Mucosa of descending colon (tissue), 3 donors: ENCODE data around the gene RFWD3. TPM values are rescaled to one million over a fixed set of nuclear protein-coding genes. Genes with fewer than 3 reads are reported as not detected.
A peak's percentile ranks its signal among the peaks of the same experiment; 100 is the strongest.

Experiments
- ATAC-seq: fragments of 200-7000 bp; cut with Tn5 transposase; one replicate; pipeline ENCODE4 v1.9.1; 2020; ENCODE audit warnings: mild to moderate bottlenecking, moderate library complexity
- DNase-seq, 3 donors: peaks; one replicate each; pipeline ENCODE4 v3.0.0-alpha.2; 2020
- H3K36me3 ChIP-seq: fragments of 200-600 bp; one replicate; pipeline ENCODE4 v1.8.0; 2021; ENCODE audit warnings: low read depth, mild to moderate bottlenecking
- H3K4me1 ChIP-seq: fragments of 200-600 bp; one replicate; pipeline ENCODE4 v1.8.0; 2021; ENCODE audit warnings: low read depth, mild to moderate bottlenecking
- H3K4me3 ChIP-seq: fragments of 200-600 bp; one replicate; pipeline ENCODE4 v1.8.0; 2021; ENCODE audit warnings: mild to moderate bottlenecking
- H3K9me3 ChIP-seq: fragments of 200-600 bp; one replicate; pipeline ENCODE4 v1.8.0; 2021; ENCODE audit warnings: mild to moderate bottlenecking
- intact Hi-C, 2 donors: fragments of 100-400 bp; cut with DNase I in 1 of 2; cut with micrococcal nuclease in 1 of 2; formaldehyde crosslinking; loops; one replicate each; pipeline versions ENCODE4 v1.11.0 to v1.11.1; 2022; cut with DNase I, micrococcal nuclease
- total RNA-seq, 3 donors: library from RNA; stranded (reverse); fragmentation: NEBNext Ultra II Directional in 2 of 3; extraction: Animal tissue kit (Norgen Biotek cat#: 25700) in 2 of 3; gene quantifications; one replicate each; pipeline versions ENCODE4 v1.2.1 to v1.2.4, GENCODE V29; 2021 to 2023
- TF ChIP-seq, protein P1 (sequence below): fragments of 200-600 bp; IDR thresholded peaks from one replicate; pipeline ENCODE4 v1.8.0; 2022; ENCODE audit warnings: antibody characterized with exemption, mild to moderate bottlenecking
- donor health status: DM: no; HTN: no; CAD: no; lungs with moderate emphysema.
- donor health status: DM: no; HTN: no; CAD: no.
- donor health status: DM: no; HTN: yes; CAD: no.

Gene RFWD3
- total RNA-seq, 3 donors from 2014 or later: 19.0 to 27.9 (median 25.7) TPM

GRCh38 chr16:74698222-74698621 lies 31.5 kb upstream of the RFWD3 start:
- Histone ChIP-seq H3K36me3 (no peaks in the 10 kb centered on the region), H3K4me3 (no peak overlapping the region), H3K9me3 (no peaks in the 10 kb centered on the region), H3K4me1 (peaks cover 17% of the 10 kb centered on the region)
- ATAC-seq: no peak
- TF ChIP-seq, protein P1, sequence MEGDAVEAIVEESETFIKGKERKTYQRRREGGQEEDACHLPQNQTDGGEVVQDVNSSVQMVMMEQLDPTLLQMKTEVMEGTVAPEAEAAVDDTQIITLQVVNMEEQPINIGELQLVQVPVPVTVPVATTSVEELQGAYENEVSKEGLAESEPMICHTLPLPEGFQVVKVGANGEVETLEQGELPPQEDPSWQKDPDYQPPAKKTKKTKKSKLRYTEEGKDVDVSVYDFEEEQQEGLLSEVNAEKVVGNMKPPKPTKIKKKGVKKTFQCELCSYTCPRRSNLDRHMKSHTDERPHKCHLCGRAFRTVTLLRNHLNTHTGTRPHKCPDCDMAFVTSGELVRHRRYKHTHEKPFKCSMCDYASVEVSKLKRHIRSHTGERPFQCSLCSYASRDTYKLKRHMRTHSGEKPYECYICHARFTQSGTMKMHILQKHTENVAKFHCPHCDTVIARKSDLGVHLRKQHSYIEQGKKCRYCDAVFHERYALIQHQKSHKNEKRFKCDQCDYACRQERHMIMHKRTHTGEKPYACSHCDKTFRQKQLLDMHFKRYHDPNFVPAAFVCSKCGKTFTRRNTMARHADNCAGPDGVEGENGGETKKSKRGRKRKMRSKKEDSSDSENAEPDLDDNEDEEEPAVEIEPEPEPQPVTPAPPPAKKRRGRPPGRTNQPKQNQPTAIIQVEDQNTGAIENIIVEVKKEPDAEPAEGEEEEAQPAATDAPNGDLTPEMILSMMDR: no peak
- intact Hi-C loops: no loop called here
- no peak for DNase-seq

- Histone ChIP-seq H3K4me3 (no peak overlapping the region), H3K4me1 (peaks cover 17% of the 10 kb centered on the region), H3K36me3 (peaks cover 6% of the 10 kb centered on the region), H3K9me3 (no peaks in the 10 kb centered on the region)
- DNase-seq: peak; percentile 73 to 90 (median 79)
- TF ChIP-seq, protein P1: no peak
- peak; percentile 84 for ATAC-seq
- intact Hi-C loops: no loop called here
Observed at GRCh38 chr16:74695450-74696422, 29.1 kb upstream of the RFWD3 start.

DNA sequence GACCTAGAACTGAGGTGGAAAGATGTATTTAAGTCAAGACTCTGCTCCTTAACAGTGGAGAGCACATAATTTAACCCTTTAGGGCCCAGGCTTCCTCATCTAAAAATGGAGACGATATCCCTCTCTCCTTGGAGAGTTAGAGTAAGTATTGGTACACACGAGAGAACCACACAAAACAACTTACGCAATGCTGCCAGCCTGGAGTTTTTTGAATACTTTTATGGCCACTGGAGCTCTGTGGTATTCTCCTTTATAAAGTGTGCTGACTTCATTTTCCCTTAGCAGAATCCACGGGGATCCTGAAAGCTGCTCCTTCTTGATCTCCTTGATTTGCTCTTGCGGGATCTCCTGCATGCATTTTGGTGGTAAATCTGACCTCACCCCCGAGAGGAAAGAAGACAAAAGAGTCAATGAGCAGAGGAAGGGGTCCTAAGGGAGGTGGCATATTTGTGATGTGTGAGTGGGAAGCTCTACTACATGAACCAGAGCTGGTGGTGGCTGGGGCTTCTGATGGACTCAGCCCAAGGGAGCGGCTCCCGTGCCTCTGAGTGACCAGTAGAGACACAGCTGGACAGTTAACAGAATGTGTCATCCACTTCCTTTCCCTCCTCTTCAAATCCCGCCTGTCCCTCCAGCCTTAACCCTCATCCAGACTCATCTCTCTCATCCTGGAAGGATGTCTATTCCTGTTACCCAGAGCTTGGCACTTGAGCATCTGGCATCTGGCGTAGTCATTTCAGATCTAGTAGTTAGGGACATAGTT lies 24.6 kb upstream of the RFWD3 start:
- no peak for DNase-seq
- Histone ChIP-seq H3K4me3 (no peak overlapping the region), H3K36me3 (peaks cover 6% of the 10 kb centered on the region), H3K9me3 (no peaks in the 10 kb centered on the region), H3K4me1 (peaks cover 2% of the 10 kb centered on the region)
- no peak for ATAC-seq
- TF ChIP-seq, protein P1: no peak
- intact Hi-C loops: no loop called here

DNA sequence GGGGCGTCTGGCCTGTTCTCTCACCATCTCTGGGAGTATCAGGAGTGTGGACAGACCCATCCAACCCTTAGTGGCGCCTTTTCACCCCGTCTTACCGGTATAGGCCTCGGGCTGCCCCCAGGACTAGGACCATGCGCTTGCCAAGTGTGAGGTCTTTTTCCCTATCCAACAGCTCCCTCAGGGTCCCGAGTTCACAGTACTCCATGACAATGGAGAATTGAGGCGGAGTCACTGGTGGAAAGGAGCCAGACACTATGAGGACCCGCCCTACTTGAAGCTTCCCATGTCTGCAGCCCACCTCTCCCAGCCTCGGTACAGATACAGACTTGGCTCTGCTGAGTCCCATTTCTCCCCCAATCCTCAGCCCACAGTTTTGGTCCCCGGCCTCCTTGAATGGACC lies 15.9 kb upstream of the RFWD3 start:
- Histone ChIP-seq H3K4me3 (no peak overlapping the region), H3K36me3 (no peaks in the 10 kb centered on the region), H3K9me3 (no peaks in the 10 kb centered on the region), H3K4me1 (no peaks in the 10 kb centered on the region)
- TF ChIP-seq, protein P1: no peak
- no peak for DNase-seq
- intact Hi-C loops: no loop called here
- ATAC-seq: no peak

GRCh38 chr16:74680681-74681080 lies 14.0 kb upstream of the RFWD3 start:
- Histone ChIP-seq H3K36me3 (no peaks in the 10 kb centered on the region), H3K9me3 (no peaks in the 10 kb centered on the region), H3K4me1 (no peaks in the 10 kb centered on the region), H3K4me3 (no peak overlapping the region)
- DNase-seq: no peak
- TF ChIP-seq, protein P1: no peak
- ATAC-seq: no peak
- intact Hi-C loops: no loop called here
